ENCODE data around the gene SYNGR4.

SYNGR4 gene

DNA sequence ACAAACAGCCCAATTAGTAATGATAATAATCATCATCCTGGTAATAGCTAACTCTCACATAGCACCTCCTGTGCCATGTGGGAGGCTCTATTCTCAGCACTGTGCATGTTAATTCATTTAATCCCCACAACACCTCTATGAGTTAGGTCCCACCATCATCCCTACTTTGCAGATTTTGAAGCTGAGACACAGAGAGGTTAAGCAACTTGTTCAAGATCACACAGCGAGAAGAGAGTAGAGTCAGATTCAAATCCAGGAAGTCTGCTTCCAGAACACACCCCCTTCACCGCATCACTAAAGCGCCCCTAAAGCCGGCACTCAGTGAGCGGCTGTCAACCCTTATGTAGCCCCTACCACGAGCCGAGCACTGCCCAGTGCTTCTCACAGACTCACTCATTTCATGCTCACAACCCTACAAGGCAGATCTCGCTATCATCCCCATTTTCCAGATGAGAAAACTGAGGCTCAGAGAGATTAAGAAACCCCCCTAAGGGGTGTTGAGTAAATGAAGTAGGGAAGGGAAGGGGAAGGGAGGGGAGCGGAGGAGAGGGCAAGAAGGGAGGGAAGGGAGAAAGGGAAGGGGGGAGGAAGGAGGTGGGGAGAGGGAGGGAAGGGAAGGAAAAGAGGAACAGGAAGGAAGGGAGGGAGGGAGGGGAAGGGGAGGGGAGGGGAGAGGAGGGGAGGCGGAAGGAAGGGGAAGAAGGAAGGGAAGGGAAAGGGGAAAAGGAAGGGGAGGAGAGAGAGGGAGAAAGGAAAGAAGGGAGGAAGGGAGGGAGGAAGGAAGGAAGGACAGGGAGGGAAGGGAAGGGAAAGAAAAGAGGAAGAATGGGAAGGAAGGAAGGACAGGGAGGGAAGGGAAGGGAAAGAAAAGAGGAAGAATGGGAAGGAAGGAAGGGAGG, 22.4 kb upstream of the SYNGR4 start:
- DNase-seq, result no peak

GRCh38 chr19:48342414-48342738, 21.8 kb upstream of the SYNGR4 start:
- no peak for DNase-seq

DNA sequence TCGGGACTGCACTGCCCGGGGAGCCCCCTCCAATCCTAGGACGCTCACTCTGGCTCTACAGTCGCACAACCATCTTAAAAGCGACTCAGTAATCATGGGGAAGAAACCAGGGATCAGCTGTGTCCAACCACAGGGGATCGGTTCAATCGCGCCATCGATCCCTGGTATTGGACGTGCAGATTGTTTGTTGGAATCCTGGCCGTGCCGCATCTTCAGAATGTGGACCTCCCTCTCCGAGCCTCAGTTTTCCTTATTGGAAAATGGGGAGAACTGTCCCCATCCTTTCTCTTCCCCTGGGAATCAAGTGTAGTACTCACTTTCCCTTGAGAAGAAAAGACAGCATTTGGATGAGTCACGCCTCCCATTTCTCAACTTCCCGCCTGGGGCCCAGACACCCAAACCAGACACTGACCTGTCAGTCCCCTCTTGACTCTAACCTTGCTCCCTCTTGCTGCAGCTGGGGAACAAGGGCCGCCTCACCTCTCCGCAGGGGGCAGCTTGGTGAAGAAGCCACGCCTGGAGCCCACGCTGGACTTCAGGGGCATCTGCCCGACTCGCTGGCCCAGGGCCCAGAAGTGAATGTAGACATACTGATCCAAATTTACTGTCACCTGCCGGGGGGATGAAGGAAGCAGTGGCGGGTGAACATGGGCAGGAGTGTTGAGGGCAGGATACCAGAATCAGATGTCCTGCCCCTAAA, 21.2 kb upstream of the SYNGR4 start:
- DNase-seq, result no peak

DNA sequence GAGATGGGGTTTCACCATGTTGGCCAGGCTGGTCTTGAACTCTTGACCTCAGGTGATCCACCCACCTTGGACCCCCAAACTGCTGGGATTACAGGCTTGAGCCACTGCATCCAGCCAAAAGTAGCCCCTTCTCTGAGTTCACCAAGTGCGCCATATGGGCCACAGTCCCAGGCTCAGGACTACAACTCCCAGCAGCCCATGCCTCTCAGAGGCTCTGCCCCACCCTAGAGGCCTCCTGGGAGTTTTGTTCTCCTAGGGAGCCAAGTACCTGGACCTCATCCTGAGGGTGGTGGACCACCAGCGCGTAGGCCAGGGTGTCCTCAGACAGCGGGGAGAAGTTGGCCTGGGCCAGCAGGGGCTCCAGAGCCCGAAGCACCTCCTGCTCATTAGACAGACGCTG, 19.3 kb upstream of the SYNGR4 start:
- no peak for DNase-seq

DNA sequence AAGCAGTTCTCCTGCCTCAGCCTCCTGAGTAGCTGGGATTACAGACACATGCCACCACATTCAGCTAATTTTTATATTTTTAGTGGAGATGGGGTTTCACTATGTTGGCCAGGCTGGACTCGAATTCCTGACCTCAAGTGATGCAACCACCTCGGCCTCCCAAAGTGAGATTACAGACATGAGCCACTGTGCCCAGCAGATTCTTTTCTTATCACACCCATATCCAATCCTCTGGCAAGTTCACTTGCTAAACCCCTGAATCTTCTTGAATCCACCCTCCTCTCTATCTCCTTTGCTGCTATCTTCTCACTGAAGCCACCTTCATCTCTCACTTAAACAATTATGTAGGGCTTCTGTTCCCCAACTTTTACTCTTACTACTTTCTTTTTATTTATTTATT, 18.0 kb upstream of the SYNGR4 start:
- no peak for DNase-seq

DNA sequence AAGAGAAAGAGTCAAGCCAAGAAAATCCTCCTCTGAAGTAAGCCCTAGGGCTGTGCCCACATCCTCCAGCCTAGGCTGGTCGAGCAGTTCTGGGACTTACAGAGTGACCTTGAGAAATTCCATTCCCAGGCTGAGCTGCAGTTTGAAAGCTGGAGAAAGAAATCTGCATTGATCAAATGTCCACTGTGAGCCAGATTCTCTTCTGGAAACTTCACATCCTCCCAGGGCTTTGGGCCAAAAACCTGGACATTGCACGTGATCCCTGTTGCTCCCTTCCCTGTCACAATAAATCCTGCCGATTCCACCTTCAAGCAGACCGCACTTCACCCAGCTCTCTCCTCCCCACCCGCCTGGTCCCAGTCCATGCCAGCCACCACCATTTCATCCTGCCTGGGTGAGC, 16.1 kb upstream of the SYNGR4 start:
- no peak for DNase-seq

- DNase-seq, result no peak
Observed at GRCh38 chr19:48348737-48349136, 15.4 kb upstream of the SYNGR4 start.

DNA sequence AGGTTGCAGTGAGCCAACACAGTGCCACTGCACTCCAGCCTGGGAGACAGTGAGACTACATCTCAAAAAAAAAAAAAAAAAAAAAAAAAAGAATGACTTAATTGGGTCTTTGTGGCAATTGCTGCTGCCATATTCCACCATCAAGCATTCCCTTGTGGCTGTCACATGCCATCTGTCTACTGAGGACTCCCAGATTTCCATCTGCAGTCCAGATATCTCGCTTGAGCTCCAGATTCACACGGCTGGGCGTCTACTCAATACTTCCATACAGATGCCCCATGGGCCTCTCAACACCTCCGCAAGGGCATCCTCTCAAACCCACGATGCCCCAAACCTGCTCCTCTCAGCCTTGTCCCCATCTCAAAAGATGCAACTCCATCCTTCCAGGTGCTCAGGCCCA, 13.3 kb upstream of the SYNGR4 start:
- no peak for DNase-seq

DNA sequence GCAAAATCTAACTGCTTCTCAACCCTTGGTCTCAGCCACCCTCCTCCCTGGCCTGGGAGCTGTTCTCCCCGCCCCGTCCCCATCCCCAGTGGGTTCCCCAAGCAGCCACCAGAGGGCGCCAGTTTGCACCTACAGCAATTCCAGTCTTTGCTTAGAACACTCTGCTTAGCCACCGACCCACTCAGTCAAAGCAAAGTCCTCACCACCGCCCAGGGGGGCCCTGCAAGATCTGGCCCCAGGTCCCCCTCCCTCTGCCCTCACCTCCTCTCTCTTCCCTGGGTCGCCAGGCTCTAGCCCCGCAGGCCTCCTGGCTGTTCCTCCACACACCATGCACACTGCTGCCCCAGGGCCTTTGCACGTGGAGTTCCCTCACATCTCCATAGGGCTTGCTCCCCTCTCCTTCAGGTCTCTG, 12.8 kb upstream of the SYNGR4 start:
- peak; percentile 72 to 81 for DNase-seq

DNA sequence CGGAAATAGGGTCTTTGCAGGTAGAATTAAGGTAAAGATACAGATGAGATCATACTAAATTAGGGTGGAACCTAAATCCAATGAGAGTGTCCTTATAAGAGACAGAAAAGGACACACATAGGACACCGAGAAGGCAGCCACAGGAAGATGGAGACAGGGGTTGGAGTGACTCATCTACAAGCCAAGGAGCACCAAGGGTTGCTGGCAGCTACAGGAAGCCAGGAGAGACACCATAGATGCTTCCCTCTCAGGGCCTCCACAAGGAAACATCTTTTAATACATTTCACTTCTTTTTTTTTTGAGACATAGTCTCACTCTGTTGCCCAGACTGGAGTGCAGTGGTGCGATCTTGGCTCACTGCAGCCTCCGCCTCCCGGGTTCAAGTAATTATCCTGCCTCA, 10.5 kb upstream of the SYNGR4 start:
- DNase-seq, result no peak

DNA sequence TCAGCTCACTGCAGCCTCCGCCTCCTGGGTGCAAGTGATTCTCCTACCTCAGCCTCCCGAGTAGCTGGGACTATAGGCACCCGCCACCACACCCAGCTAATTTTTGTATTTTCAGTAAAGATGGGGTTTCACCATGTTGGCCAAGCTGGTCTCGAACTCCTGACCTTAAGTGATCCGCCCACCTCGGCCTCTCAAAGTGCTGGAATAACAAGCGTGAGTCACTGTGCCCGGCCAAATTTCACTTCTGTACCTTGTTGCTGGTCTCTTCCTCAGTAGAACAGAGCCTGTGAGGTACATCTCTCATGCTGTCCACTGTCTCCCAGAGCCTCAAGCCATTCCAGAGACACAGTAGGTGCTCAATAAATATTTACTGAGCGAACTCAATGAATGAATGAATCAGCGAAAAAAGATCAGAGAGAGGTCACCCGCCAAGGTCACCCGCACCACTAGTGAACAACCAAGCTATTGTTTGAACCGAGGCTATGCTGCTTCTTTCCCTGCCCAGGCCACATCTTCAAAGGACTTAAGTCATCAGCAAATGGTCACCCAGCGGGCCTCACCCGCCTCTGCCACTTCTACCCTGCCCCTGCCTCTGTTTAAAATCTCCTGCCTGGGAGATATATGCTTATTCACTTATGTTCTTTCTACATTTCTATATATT, 9.7 kb upstream of the SYNGR4 start:
- DNase-seq, result no peak

GRCh38 chr19:48355365-48355954, 8.7 kb upstream of the SYNGR4 start:
- no peak for DNase-seq

DNA sequence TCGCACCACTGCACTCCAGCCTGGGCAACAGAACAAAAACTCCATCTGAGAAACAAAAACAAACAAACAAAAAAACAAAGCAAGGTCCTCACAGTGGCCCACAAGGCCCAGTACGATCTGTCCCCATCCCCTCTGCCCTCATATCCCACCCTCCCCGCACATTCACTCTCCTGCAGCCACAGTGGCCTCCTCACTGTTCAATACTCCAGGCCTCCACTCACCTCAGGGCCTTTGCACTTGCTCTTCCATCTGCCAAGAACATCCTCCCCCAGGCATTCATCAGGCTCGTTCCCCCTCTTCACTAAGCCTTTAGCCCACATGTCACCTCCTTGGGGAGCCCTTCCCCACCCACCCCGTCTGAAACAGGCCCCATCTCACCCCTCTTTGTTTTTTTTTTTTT, 5.0 kb upstream of the SYNGR4 start:
- DNase-seq, result no peak

DNA sequence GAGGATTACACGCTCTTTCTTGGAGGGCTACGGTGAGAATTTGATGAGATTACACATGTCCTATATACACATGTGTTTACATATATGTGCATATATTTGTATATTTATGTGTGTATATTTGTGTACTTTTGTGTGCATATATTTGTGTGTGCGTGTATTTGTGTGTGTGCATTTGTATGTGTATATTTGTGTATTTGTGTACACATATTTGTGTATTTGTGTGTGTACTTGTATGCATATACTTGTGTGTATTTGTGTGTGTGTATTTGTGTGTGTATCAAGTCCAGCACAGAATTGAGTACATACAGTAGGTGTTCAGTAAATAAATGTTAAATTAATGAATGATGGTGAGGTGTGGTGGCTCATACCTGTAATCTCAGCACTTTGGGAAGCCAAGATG, 2.3 kb upstream of the SYNGR4 start:
- no peak for DNase-seq

DNA sequence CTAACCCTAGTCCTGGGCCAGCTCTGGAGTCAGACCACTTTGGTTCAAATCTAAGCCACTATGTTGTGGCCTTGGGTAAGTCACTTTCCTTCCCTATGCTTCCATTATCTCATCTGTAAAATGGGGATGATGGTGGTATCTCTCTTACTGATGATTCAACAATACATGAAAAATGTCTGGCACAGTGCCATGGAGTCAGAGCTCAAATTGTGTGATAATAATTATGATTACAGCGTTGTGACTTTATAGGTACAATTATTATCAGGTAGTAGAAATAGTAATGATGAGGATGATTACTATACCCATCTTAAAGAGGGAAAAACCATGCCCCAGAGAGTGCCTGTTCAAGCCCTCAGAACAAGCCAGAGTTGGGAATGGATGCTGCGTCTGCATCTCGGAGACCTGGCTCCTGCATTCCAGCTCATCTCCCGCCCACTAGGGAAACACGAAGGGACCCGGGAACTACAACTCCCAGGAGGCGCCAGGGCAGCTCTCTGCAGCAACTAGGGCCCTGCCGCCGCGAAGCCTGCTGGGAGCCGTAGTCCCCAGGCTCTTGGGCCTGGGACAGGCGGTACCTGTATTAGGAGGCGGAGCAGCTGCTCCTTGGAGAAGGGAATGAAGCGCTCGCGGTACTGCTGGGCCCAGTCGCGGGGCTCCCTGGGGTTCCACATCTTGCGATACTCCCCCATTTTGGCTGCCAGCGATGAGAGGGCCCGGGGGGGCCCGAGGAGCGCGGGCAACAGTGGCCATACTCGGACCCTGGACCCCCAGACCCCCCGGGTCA, 1.3 kb upstream of the SYNGR4 start:
- peak; percentile 90 to 92 for DNase-seq

DNA sequence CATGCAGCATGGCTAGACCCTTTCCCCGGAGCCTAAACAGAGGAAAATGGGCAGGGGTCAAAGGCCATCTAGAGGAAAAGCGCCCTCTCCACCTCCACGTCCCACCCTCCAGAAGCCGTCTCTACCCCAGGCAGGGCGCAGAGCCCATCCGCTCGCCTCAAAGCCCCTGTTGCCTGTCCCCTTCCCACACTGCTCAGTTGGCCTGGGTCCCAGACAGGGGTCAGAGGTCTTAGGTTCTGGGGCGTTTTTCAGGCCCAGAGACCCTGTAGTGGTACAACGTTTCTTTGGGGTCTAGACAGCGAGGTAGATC, 712 bp upstream of the SYNGR4 start:
- DNase-seq, result no peak

DNA sequence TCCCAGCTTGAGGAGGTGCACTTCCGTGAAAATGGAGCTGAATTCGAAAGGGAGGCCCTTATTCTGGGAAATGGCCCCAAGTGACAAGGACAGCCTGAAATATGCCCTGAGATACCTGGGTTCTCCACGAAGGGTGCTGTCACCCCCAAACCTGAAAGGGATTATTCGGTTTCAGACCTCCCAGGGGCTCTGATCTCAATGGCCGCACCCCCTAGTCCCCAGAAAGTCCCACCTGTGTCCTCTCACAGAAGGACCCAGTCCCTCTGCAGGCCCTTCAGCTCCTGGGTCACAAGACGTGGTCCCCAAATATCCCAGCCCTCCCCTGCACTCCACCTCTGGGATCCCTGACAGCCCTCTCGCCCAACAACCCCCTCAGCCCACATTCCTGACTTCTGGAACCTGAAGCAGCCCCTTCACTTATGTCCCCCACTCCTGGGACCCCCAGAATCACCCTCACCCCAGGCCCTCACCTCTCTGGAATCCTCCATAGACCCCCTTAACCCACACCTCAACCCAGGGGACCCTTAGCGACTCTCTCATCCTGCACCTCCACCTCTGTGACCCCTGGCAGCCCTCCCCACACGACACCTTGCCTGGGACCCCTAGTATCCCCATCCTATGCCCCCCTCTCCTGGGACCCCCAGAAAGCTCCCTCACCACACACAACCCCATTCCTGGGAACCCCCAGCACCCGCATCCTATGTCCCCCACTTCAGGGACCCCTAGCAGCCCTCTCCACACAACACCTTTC, 606 bp downstream of the SYNGR4 start:
- DNase-seq, result no peak

- no peak for DNase-seq
Observed at GRCh38 chr19:48365602-48366001, 1.4 kb downstream of the SYNGR4 start.

DNA sequence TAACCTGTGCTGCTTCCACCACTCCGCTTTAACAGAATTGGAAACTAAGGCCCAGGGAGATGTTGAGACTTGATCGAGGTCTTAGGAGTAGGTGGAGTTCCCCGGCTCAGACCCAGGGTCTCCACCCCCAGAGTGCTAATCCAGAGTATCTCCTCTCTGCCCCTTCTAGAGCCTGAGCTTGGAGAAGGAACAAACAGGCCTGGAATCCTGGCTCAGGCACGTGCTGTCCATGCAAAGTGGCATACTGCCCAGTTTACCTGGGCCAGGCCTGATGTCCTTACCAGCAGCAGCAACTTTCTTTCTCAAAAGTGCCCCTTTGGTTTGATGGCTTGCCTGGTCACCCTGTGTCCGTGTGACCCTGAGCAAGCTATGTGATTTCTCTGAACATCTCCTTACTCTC, 3.7 kb downstream of the SYNGR4 start:
- no peak for DNase-seq

DNA sequence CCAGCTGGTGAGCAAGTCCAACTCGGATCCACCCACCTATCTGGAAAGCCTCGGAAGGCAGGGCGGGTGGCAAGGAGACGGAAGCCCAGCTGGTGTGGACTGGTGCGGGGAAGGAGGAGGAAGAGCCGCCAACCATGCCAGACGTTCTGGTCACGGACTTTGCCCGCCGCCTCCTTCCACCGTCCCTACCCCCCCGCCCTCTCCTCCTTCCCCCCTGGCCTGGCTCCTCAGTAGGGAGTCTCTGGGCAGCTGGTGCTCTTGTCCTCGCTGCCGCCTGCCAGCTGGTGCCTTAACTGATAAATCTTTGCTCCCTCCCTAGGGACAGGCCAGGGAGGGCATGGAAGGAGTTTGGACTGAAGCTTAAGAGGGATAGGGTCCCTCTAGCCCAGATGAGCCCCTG, 4.8 kb downstream of the SYNGR4 start:
- DNase-seq, result no peak

DNA sequence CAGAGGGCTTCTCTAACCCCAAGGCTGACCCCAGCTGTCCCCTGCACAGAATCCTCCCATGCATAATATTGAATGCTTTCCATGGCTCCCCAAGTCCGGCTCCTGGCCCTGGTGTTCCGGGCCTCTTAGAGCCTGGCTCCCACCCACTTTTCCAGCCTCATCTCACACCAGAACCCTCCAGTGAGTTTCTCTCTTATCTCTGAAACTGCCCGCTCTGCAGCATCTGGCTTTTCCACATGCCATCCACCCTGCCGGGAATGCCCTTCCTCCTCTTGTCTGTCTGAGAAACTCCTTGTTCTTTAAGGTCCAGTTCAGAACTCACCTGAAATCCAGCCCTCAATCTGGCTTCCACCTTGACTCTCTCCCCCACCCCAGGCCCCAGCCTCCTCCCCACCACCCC, 6.8 kb downstream of the SYNGR4 start:
- DNase-seq, result no peak

- DNase-seq, result no peak
Observed at GRCh38 chr19:48371367-48371766, 7.2 kb downstream of the SYNGR4 start.

Measured in CD4-positive, alpha-beta T cell treated with Interferon alpha-2 for 1 hour (primary cell).